A172 (cell line): ENCODE data around the gene SH3TC1. TPM values are rescaled to one million over a fixed set of nuclear protein-coding genes. Genes with fewer than 3 reads are reported as not detected.
A peak's percentile ranks its signal among the peaks of the same experiment; 100 is the strongest.

Source experiments
- DNase-seq: peaks from one replicate; pipeline ENCODE4 v3.0.0-alpha.2; 2015; ENCODE audit warnings: low spot score
- total RNA-seq: library from RNA; depleted of rRNA; stranded (reverse); fragments of >200 nt; shearing (Covaris generic); gene quantifications from 2 replicates; pipeline ENCODE4 v1.2.3, GENCODE V29; 2014

Gene SH3TC1
- total RNA-seq, 1 experiment from 2014 or later: 10.0 TPM

GRCh38 chr4:8228319-8229250 is 29.5 kb downstream of the SH3TC1 start:
- DNase-seq: peak; percentile 83

- DNase-seq: no peak
Observed at GRCh38 chr4:8229331-8229975, 30.4 kb downstream of the SH3TC1 start.

GRCh38 chr4:8230033-8230432 is 30.9 kb downstream of the SH3TC1 start:
- DNase-seq: no peak

GRCh38 chr4:8230891-8231290 is 31.8 kb downstream of the SH3TC1 start:
- DNase-seq: no peak

GRCh38 chr4:8231551-8232049 is 32.5 kb downstream of the SH3TC1 start:
- no peak for DNase-seq

GRCh38 chr4:8232748-8233147 is 33.7 kb downstream of the SH3TC1 start:
- DNase-seq: no peak

GRCh38 chr4:8233672-8234484 is 34.8 kb downstream of the SH3TC1 start:
- DNase-seq: no peak

GRCh38 chr4:8234715-8235114 is 35.6 kb downstream of the SH3TC1 start:
- DNase-seq: no peak

- DNase-seq: no peak
Observed at GRCh38 chr4:8235224-8235623, 36.1 kb downstream of the SH3TC1 start.

GRCh38 chr4:8235686-8236085 is 36.6 kb downstream of the SH3TC1 start:
- DNase-seq: no peak

- DNase-seq: no peak
Observed at GRCh38 chr4:8236106-8236919, 37.2 kb downstream of the SH3TC1 start.

GRCh38 chr4:8236920-8237195 is 37.8 kb downstream of the SH3TC1 start:
- DNase-seq: no peak

GRCh38 chr4:8237256-8237989 is 38.3 kb downstream of the SH3TC1 start:
- DNase-seq: no peak

GRCh38 chr4:8238036-8238511 is 39.0 kb downstream of the SH3TC1 start:
- DNase-seq: no peak

- no peak for DNase-seq
Observed at GRCh38 chr4:8238515-8239053, 39.5 kb downstream of the SH3TC1 start.

GRCh38 chr4:8239226-8239625 is 40.1 kb downstream of the SH3TC1 start:
- DNase-seq: no peak

GRCh38 chr4:8239661-8240060 is 40.6 kb downstream of the SH3TC1 start:
- DNase-seq: no peak

GRCh38 chr4:8240211-8241041 is 41.3 kb downstream of the SH3TC1 start:
- DNase-seq: no peak

GRCh38 chr4:8241211-8241779 is 42.2 kb downstream of the SH3TC1 start:
- DNase-seq: no peak
